ENCODE measurements around the gene MON2. TPM values are rescaled to one million over a fixed set of nuclear protein-coding genes. Genes with fewer than 3 reads are reported as not detected.

The MON2 gene
- total and polyA plus RNA-seq, 9 donors: 13.1 to 84.4 (median 55.5) TPM

- Histone ChIP-seq H3K27ac (no peak overlapping the region), H3K4me3 (peak overlapping the region; percentile 54), H3K36me3 (no peaks in the 10 kb centered on the region), H3K9me3 (no peaks in the 10 kb centered on the region), H3K4me1 (ENCODE audit: insufficient read depth) (peaks cover 1% of the 10 kb centered on the region), H3K27me3 (no peaks in the 10 kb centered on the region)
- no peak for TF ChIP-seq POLR2A (IDR thresholded peaks at IDR 0.05)
- TF ChIP-seq EP300 (IDR thresholded peaks at IDR 0.05): no peak
- TF ChIP-seq CTCF (IDR thresholded peaks at IDR 0.05): no peak
- intact Hi-C loops (cut with DNase I): loop anchor here in 3 of 4 donors (5.0 to 10.0 kb wide), 2 partner anchors 190 to 192 kb away; no protein-coding TSS in a partner anchor
- 14 to 30% (median 21%) methylated on average over 4 of the region's 4 CpGs for WGBS, 3 donors
- no peak for DNase-seq
Observed at GRCh38 chr12:62604871-62605270, 138.2 kb downstream of the MON2 start.

DNA sequence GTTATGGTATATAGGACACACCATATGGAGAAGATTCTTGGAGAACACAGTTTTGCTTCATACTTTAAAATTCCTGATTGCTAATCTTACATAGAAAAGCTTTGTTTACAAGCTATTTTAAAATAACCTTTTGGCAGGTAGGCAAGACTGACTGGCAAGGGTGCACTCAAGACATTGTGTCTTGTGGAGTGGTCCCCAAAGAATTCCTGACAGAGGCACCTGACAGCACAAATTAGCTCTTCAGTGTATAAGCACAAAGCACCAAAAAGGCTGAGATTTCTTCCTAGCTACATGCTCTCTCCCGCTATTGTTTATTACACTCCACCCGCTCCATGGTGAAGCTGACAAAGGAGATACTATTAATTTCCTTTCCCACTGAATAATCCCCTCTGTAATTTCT is 139.4 kb downstream of the MON2 start:
- TF ChIP-seq EP300 (IDR thresholded peaks at IDR 0.05) (no peak), POLR2A (IDR thresholded peaks at IDR 0.05) (no peak), CTCF (IDR thresholded peaks at IDR 0.05) (no peak)
- no peaks in the 10 kb centered on the region for H3K27me3 ChIP-seq
- H3K36me3 ChIP-seq: no peaks in the 10 kb centered on the region
- no peak for DNase-seq
- H3K4me1 ChIP-seq (ENCODE audit: insufficient read depth): peaks cover 1% of the 10 kb centered on the region
- no peak overlapping the region for H3K27ac ChIP-seq
- intact Hi-C loops (cut with DNase I): loop anchor here in 2 of 4 donors (10.0 kb wide), 1 partner anchor 189 kb away; no protein-coding TSS in a partner anchor
- peak overlapping the region; percentile 1 for H3K4me3 ChIP-seq
- WGBS, 3 donors: 97 to 98% (median 97%) methylated on average over 2 of the region's 2 CpGs
- H3K9me3 ChIP-seq: no peaks in the 10 kb centered on the region

DNA sequence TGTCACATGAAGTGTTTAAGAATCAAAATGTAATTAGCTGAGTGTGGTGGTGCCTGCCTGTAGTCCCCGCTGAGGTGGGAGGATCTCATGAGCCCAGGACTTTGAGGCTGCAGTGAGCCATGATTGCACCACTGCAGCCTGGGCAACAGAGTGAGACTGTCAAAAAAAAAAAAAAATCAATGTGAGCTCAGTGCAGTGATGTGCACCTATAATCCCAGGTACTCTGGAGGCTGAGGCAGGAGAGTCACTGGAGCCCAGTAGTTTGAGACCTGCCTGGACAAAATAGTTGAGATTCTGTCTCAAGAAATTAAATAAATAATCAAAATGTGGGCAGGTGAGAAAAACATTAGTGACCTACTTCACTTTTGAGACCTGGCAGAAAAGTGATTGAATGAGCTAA is 140.0 kb downstream of the MON2 start:
- peaks cover 1% of the 10 kb centered on the region for H3K4me1 ChIP-seq (ENCODE audit: insufficient read depth)
- H3K36me3 ChIP-seq: no peaks in the 10 kb centered on the region
- H3K4me3 ChIP-seq: no peak overlapping the region
- no peak for TF ChIP-seq EP300 (IDR thresholded peaks at IDR 0.05)
- TF ChIP-seq CTCF (IDR thresholded peaks at IDR 0.05): no peak
- no peak for TF ChIP-seq POLR2A (IDR thresholded peaks at IDR 0.05)
- DNase-seq: no peak
- no peak overlapping the region for H3K27ac ChIP-seq
- 94 to 100% (median 98%) methylated on average over 1 of the region's 1 CpG for WGBS, 3 donors
- no peaks in the 10 kb centered on the region for H3K27me3 ChIP-seq
- intact Hi-C loops (cut with DNase I): loop anchor here in 2 of 4 donors (10.0 kb wide), 1 partner anchor 188 kb away; no protein-coding TSS in a partner anchor
- no peaks in the 10 kb centered on the region for H3K9me3 ChIP-seq

GRCh38 chr12:62613081-62613480 is 146.5 kb downstream of the MON2 start:
- no peaks in the 10 kb centered on the region for H3K36me3 ChIP-seq
- H3K4me1 ChIP-seq (ENCODE audit: insufficient read depth): no peaks in the 10 kb centered on the region
- WGBS, 3 donors: 71 to 98% (median 94%) methylated on average over 1 of the region's 1 CpG
- no peak for DNase-seq
- H3K4me3 ChIP-seq: no peak overlapping the region
- TF ChIP-seq EP300 (IDR thresholded peaks at IDR 0.05) (no peak), POLR2A (IDR thresholded peaks at IDR 0.05) (no peak), CTCF (IDR thresholded peaks at IDR 0.05) (no peak)
- no peak overlapping the region for H3K27ac ChIP-seq
- H3K27me3 ChIP-seq: no peaks in the 10 kb centered on the region
- no peaks in the 10 kb centered on the region for H3K9me3 ChIP-seq
- intact Hi-C loops (cut with DNase I): no loop called here
